Mucosa of rectum (tissue), 2 donors: Measurements from ENCODE around the gene SLC41A3.
"Not testable (repeated sequence)": the region's sequence is repeated elsewhere in the genome, so short reads cannot be mapped to it uniquely, and the experiment has no call there.

Experiments used
- H3K27ac ChIP-seq, 2 donors: one replicate each; pipeline ENCODE4 v1.7.0; 2013; ENCODE audit warnings: inconsistent platforms in 2 of 2, low read depth in 2 of 2, low read length in 2 of 2
- H3K27me3 ChIP-seq, 2 donors: one replicate each; pipeline ENCODE4 v1.7.0; 2013; ENCODE audit warnings: low read length in 2 of 2; ENCODE audit not compliant: control insufficient read depth in 2 of 2, insufficient read depth in 2 of 2
- H3K36me3 ChIP-seq, 2 donors: one replicate each; pipeline ENCODE4 v1.7.0; 2013; ENCODE audit warnings: low read length in 2 of 2; ENCODE audit not compliant: control insufficient read depth in 2 of 2, insufficient read depth in 2 of 2
- H3K4me1 ChIP-seq, 2 donors: one replicate each; pipeline ENCODE4 v1.7.0; 2013; ENCODE audit warnings: low read length in 2 of 2, mild to moderate bottlenecking in 1 of 2; ENCODE audit not compliant: control insufficient read depth in 2 of 2, insufficient read depth in 2 of 2
- H3K4me3 ChIP-seq, 2 donors: one replicate each; pipeline ENCODE4 v1.7.0; 2013; ENCODE audit warnings: low read length in 2 of 2
- H3K9ac ChIP-seq, 2 donors: one replicate each; pipeline ENCODE4 v1.7.0; 2013; ENCODE audit warnings: low read length in 2 of 2, low read depth in 1 of 2, mild to moderate bottlenecking in 1 of 2
- H3K9me3 ChIP-seq, 2 donors: one replicate each; pipeline ENCODE4 v1.7.0; 2013; ENCODE audit warnings: low read length in 2 of 2; ENCODE audit not compliant: control insufficient read depth in 2 of 2
- donor health status: healthy.
- donor health status: Normal muscosa, but diverticular disease.

Gene SLC41A3

DNA sequence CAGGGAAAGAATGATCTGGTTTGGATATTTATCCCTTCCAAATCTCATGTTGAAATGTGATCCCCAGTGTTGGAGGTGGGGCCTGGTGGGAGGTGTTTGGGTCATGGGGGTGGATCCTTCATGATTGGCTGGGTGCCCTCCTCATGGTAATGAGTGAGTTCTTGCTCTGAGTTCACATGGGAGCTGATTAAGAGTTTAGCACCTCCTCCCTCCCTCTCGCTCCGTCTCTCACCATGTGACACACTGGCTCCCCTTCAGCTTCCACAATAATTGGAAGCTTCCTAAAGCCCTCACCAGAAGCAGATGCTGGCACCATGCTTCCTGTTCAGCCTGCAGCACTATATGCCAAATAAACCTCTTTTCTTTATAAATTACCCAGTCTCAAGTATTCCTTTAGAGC, 45.1 kb downstream of the SLC41A3 start:
- not testable (repeated sequence) for H3K4me3 ChIP-seq, H3K4me1 ChIP-seq, H3K27ac ChIP-seq, H3K36me3 ChIP-seq, H3K9ac ChIP-seq, H3K9me3 ChIP-seq, H3K27me3 ChIP-seq

DNA sequence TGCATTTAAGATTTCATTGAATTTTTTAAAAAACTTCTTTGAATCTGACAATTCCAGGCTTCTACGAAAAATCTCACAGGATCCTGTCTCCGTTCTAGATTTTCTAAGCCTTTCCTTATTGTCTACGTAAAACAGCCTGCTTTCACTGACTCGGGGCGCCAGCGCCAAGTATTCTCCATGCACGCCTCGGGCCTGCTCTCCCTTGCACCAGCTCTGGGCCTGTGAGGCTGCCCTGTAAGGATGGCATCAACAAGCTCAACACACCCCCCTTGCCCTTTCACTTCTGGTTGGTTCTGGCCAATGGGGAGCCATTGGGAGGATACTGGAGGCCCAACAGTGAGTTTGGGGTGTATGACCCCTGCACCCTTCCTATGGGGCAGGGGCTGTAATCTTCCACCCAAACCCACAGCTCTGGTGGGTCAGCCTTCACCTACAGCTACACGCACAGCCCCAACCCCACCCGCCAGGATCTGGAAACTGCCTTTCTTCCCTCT, 47.8 kb downstream of the SLC41A3 start:
- H3K9me3 ChIP-seq, result no peaks in the 10 kb centered on the region
- no peaks in the 10 kb centered on the region for H3K4me1 ChIP-seq
- no peaks in the 10 kb centered on the region for H3K36me3 ChIP-seq
- no peak overlapping the region for H3K27ac ChIP-seq
- no peak overlapping the region for H3K4me3 ChIP-seq
- H3K9ac ChIP-seq, result no peak overlapping the region
- no peaks in the 10 kb centered on the region for H3K27me3 ChIP-seq

DNA sequence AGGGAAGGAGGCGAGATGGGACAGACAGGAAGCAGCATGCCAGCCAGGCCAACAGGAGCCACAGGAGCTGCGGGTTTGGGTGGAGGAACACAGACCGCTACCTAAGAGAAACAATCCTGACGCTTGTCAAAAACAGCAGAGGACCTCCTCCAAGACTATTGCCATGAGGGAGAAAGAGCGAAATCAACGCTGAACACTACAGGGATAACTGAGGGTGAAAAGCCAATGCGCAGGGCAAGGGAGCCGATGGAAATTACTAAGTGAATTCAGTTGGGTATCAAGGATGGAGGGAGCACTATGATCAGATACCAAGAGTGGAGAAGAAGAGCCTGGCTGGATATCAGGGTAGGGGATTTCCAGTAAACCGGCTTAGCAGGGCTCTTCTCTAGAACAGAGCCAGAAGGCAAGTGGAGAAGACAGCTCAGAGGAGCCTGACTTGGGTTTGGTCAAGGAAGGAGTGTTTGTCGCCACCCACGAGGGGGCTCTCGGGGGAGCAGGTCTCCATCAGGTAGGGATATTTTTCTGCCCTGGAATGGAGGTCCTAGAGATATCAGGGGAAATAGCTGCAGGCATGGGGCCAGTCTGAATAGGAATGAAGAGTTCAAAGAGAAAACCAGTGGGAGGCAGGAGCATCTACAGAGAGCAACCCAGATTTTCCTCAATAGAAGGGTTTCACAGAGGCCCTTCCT, 48.4 kb downstream of the SLC41A3 start:
- Histone ChIP-seq H3K27ac (no peak overlapping the region), H3K27me3 (no peaks in the 10 kb centered on the region), H3K36me3 (no peaks in the 10 kb centered on the region), H3K9ac (no peak overlapping the region), H3K4me1 (no peaks in the 10 kb centered on the region), H3K4me3 (no peak overlapping the region), H3K9me3 (no peaks in the 10 kb centered on the region)

DNA sequence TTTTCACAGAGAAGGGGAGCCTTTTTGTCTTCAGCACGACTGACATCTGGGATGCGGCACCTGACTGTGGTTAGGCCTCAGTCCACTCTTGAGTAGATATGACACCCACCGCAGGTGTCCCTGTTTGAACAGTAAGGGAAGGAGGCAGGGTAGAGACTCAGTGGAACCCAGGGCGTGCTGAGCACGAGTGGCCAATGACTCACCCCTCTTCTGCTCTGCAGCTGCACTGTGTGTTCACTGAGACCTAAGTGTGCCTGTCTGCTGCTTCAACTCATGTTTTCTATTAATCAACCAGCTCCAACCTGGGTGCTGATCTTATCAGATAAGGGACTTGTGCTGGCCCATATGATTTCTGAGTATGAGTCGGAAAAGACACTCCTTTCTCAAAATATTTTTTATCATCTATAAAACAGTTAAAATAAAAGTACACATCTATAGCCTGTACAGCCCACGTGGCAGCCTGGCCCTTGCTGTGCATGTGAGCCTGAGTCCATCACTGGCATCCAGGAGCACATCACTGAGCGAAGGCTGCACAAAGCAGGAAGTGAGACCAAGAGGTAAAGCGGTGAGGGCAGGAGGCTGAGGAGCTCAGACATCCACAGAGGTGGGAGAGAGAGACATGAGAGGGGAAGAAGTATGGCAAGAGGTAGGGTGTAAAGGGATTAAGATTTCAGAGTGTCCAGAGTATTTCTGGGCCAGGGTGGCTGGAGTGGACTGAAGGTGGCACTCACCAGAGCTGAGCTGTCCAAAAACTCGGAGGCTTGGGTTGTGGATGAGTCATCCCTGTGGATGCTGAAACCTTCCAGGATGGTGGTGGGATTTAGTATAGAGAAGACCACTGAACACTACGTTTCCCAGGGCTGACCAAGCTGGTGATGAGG, 49.2 kb downstream of the SLC41A3 start:
- Histone ChIP-seq H3K9ac (no peak overlapping the region), H3K9me3 (no peaks in the 10 kb centered on the region), H3K27me3 (no peaks in the 10 kb centered on the region), H3K27ac (no peak overlapping the region), H3K36me3 (no peaks in the 10 kb centered on the region), H3K4me1 (no peaks in the 10 kb centered on the region), H3K4me3 (no peak overlapping the region)

DNA sequence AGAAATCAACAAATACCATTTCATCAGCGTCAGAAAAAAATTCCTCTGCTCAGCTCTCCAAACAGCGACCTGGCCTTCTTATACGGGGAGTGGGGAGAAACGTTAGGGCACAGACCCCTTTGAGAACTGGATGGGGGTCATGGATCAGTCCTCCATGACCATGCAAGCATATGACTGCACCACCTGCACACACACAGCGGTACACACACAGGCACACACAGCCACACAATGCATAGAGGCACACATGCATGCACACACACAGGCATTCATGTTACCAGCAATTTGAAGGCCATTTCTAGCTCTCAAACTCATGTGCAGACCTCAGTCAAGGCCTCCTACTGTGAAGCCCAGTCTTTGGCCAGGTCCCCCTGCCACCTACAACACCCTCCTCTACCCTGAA, 50.2 kb downstream of the SLC41A3 start:
- no peak overlapping the region for H3K27ac ChIP-seq
- no peaks in the 10 kb centered on the region for H3K36me3 ChIP-seq
- H3K27me3 ChIP-seq, result no peaks in the 10 kb centered on the region

DNA sequence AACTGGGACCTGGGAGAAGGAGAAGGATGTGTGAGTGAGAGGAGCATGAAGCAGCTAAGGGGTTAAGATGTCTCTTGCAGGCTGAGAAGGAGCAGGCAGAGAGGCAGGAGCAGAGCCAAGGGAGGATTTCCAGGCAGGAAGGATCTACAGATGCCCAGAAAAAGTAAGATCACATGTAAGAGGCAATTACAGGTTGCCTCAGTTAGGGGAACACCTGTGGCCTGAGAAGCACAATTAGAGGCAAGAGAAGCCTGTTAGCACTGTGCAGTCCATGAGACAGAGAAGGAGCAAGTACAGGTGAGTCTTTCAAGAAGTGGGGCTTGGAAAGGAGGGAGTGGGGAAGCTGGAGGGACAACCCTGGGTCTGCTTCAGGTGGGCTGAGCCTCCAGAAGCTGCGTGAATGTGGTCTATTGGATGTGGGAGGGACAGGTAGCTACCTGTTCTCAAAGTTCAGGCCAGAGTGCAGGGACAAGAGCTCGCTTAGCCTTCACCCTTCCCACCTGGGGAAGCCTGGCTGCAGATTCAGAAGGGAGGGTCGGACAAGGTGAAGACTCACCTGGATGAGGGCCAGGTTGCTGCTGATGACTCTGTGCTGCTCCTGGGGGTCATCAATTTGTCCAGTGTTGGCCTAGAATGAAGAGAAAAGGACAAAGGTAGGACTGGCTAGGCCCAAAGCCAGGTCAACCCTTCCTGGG, 50.7 kb downstream of the SLC41A3 start:
- no peak overlapping the region for H3K4me3 ChIP-seq
- H3K36me3 ChIP-seq, result no peaks in the 10 kb centered on the region
- H3K27ac ChIP-seq, result no peak overlapping the region
- H3K27me3 ChIP-seq, result no peaks in the 10 kb centered on the region
- H3K9ac ChIP-seq, result no peak overlapping the region
- no peaks in the 10 kb centered on the region for H3K4me1 ChIP-seq
- H3K9me3 ChIP-seq, result peaks cover 0 to 6% of the 10 kb centered on the region in 2 donors

More for the DNA sequence above, 50.2 kb downstream of the SLC41A3 start:
- H3K4me1 ChIP-seq, result no peaks in the 10 kb centered on the region
- no peak overlapping the region for H3K4me3 ChIP-seq
- no peak overlapping the region for H3K9ac ChIP-seq
- H3K9me3 ChIP-seq, result peaks cover 0 to under 1% of the 10 kb centered on the region in 2 donors

DNA sequence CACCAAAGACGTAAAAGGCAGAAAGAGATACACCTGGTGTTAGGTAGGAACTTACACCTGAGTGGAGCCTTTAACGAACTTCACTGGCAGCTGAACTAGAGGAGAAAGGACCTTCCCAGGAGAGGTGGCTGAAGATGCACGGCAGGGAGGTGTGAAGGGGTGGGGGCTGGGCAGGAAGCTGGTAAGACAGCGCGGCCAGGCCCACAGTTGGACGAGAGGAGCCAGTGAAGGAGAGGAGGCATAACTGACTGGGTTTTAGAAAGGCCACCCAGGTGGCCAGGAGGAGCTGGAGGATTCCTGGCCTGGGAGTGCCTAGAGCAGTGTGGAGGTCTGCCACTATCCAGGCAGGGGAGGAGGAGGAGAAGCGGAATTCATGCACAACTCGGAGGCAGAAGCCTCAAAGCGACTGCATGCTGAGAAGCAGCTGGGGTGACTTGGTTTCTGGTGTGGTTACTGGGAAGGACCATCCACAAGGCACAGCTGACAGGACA, 51.9 kb downstream of the SLC41A3 start:
- Histone ChIP-seq H3K27ac (no peak overlapping the region), H3K36me3 (no peaks in the 10 kb centered on the region), H3K4me3 (no peak overlapping the region), H3K4me1 (no peaks in the 10 kb centered on the region), H3K27me3 (no peaks in the 10 kb centered on the region), H3K9me3 (peaks cover 0 to 9% of the 10 kb centered on the region in 2 donors), H3K9ac (no peak overlapping the region)

DNA sequence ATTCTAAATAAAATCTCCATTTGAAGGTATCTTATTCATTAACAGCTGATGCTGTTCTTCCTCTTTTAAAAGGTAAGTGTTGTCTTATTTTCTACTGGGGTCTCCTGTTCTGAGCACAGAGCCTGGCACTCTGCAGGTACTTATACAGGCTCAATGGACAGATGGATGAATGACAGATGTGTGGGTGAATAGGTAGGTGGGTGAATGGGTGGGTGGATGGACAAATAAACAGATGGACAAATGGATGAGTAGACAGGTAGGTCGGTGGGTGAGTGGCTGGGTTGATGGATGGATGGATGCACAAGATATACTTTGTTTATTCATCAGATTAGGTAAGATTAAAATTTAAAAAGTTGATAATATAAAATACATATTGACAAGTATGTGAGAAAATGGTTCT, 53.5 kb downstream of the SLC41A3 start:
- Histone ChIP-seq H3K9me3 (peaks cover 0 to 9% of the 10 kb centered on the region in 2 donors), H3K27me3 (no peaks in the 10 kb centered on the region), H3K36me3 (no peaks in the 10 kb centered on the region), H3K4me1 (no peaks in the 10 kb centered on the region), H3K27ac (no peak overlapping the region), H3K4me3 (no peak overlapping the region), H3K9ac (no peak overlapping the region)

DNA sequence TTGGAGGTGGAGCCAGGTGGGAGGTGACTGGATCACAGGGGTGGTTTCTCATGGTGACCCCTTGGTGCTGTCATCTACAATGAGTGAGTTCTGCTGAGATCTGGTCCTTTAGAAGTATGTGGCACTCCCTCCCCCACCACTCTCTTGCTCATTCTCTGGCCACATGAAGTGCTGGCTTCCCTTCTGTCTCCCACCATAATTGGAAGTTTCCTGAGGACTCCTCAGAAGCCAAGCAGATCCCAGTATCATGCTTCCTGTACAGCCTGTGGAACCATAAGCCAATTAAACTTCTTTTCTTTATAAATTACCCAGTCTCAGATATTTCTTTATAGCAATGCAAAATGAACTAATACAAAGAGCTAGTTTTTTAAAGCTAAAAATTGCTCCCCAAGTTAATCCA, 54.7 kb downstream of the SLC41A3 start:
- peaks cover 0 to 3% of the 10 kb centered on the region in 2 donors for H3K36me3 ChIP-seq

DNA sequence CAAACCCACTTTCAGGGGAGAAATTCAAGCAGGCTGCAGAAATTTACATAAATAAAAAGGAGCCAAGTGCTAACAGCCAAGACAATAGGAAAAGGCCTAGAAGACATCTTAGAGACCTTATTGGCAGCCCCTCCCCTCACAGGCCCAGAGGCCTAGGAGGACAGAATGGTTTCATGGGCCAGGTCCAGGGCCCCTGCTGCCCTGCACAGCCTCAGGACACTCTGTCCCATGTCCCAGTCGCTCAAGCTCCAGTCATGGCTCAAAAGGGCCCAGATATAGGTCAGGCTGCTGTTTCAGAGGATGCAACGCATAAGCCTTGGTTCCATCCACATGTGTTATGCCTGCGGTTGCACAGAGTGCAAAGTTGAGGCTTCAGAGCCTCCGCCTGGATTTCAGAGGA, 55.8 kb downstream of the SLC41A3 start:
- no peaks in the 10 kb centered on the region for H3K4me1 ChIP-seq
- peaks cover 0 to 9% of the 10 kb centered on the region in 2 donors for H3K9me3 ChIP-seq
- H3K9ac ChIP-seq, result no peak overlapping the region
- H3K27me3 ChIP-seq, result no peaks in the 10 kb centered on the region
- H3K4me3 ChIP-seq, result no peak overlapping the region
- H3K27ac ChIP-seq, result no peak overlapping the region
- H3K36me3 ChIP-seq, result peaks cover 0 to 3% of the 10 kb centered on the region in 2 donors

More for the DNA sequence above, 54.7 kb downstream of the SLC41A3 start:
- Histone ChIP-seq H3K9ac (no peak overlapping the region), H3K9me3 (peaks cover 0 to 9% of the 10 kb centered on the region in 2 donors), H3K4me3 (no peak overlapping the region), H3K27ac (no peak overlapping the region), H3K27me3 (no peaks in the 10 kb centered on the region), H3K4me1 (no peaks in the 10 kb centered on the region)
